Activated naive CD8-positive, alpha-beta T cell treated with anti-CD3 and anti-CD28 coated beads for 36 hours (primary cell): ENCODE measurements around the gene GNAT2. TPM values are rescaled to one million over a fixed set of nuclear protein-coding genes. Genes with fewer than 3 reads are reported as not detected.

Source experiments
- DNase-seq: peaks from one replicate; pipeline ENCODE4 v3.0.0; 2021
- H3K27ac Mint-ChIP-seq: one replicate; pipeline ENCODE4 v1.8.0; 2022; ENCODE audit warnings: mild to moderate bottlenecking, moderate library complexity, mixed read lengths
- H3K27me3 Mint-ChIP-seq: one replicate; pipeline ENCODE4 v1.8.0; 2022; ENCODE audit warnings: mild to moderate bottlenecking, mixed read lengths
- H3K36me3 Mint-ChIP-seq: one replicate; pipeline ENCODE4 v1.8.0; 2021; ENCODE audit warnings: mild to moderate bottlenecking, mixed read lengths
- H3K4me1 Mint-ChIP-seq: one replicate; pipeline ENCODE4 v1.8.0; 2021; ENCODE audit warnings: mixed read lengths
- H3K4me3 Mint-ChIP-seq: one replicate; pipeline ENCODE4 v1.8.0; 2022; ENCODE audit warnings: mild to moderate bottlenecking, moderate library complexity, mixed read lengths
- H3K9me3 Mint-ChIP-seq: one replicate; pipeline ENCODE4 v1.8.0; 2022; ENCODE audit warnings: mixed read lengths
- total RNA-seq, 2 experiments: library from RNA; stranded (reverse); gene quantifications; one replicate each; pipeline ENCODE4 v1.2.3, GENCODE V29; 2021

GNAT2 gene
- total RNA-seq, 2 experiments from 2014 or later = 0.64 to 0.91 TPM

DNA sequence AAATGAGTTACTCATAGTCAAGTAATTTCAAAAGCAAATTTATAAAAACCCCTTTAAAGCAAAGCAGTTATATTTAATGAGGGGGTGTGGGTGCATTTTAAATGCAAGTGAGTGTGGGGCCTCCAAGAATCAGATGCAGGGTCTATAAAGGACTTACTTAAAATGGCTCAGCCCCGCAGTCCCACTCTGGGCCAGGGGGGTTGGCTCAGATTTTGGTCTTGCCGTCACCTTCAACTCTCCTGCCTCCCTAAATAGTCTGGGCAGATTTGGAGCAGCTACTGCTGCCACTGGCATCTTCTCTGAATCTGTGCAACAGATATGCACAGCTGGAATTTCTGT is 16.4 kb upstream of the GNAT2 start:
- H3K4me1 Mint-ChIP-seq = peaks cover 19% of the 10 kb centered on the region
- H3K36me3 Mint-ChIP-seq = no peaks in the 10 kb centered on the region
- H3K4me3 Mint-ChIP-seq = no peak overlapping the region
- H3K27ac Mint-ChIP-seq = no peak overlapping the region
- H3K9me3 Mint-ChIP-seq = no peaks in the 10 kb centered on the region
- H3K27me3 Mint-ChIP-seq = no peaks in the 10 kb centered on the region
- DNase-seq = no peak

DNA sequence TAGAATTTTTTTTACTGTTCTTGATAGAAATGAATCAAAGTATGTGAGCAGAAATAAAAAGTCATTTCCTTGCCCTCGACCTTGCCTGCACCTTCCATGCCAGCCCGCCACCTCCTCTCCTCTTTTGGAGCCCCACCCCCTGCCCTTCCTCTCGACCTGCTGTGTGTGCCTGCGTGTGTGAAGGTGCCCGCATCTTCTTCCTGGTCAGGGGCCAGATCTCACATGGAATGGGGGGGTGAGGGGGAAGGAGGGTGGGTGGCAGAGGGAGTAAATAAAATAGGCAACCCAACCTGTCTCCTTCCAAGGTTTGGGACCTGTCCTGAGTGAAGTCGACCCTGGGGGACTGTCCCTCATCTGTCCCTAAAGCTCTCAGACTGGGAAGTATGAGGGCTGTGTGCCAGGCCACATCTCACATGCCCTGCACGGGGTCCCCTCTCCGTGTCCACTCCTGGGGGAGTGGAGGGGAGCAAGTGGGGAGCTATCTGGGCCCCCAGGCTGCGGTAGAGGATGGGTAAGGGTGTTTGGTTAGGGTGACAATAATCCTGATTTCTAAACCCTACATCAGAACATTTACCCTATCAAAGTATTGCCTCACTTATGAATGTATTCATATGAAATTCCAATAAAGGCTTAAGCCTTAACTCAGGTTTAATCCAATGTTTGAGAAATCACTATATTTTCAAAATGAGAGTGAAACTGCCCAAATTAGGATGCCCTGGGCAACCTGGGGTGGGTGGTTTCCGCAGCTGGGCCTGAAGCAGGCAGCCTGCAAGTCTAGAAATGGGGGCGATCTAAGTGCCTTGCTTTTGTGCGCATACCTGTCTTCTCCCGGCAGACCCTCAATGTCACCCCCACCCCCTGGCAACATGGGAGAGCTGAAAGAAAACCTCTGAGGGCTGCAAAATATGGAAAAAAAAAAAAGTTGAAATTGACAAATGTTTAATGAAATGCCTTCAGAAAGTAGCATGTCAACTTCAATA is 15.6 kb upstream of the GNAT2 start:
- no peak overlapping the region for H3K4me3 Mint-ChIP-seq
- no peaks in the 10 kb centered on the region for H3K36me3 Mint-ChIP-seq
- no peaks in the 10 kb centered on the region for H3K9me3 Mint-ChIP-seq
- peaks cover 15% of the 10 kb centered on the region for H3K4me1 Mint-ChIP-seq
- no peak overlapping the region for H3K27ac Mint-ChIP-seq
- no peak for DNase-seq
- H3K27me3 Mint-ChIP-seq = no peaks in the 10 kb centered on the region

DNA sequence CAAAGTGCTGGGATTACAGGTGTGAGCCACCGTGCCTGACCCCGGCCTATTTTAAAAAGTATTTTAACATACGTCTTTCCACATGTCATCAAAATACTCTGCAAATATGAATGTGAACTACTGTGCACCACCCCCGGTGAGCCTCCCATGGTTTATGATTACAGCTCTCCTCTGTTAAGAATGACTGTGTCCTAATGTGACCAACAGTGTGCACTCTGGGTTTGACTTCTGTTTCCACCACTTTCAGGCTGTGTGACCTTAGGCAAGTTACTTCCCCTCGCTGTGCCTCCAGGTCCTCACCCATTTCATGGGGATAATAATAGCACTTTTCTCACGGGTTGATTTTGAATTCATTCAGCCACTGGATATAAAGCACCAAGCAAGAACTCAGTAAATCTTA is 14.9 kb upstream of the GNAT2 start:
- peaks cover 14% of the 10 kb centered on the region for H3K4me1 Mint-ChIP-seq
- no peak for DNase-seq
- H3K4me3 Mint-ChIP-seq = no peak overlapping the region
- peaks cover 3% of the 10 kb centered on the region for H3K36me3 Mint-ChIP-seq
- no peaks in the 10 kb centered on the region for H3K9me3 Mint-ChIP-seq
- no peaks in the 10 kb centered on the region for H3K27me3 Mint-ChIP-seq
- H3K27ac Mint-ChIP-seq = no peak overlapping the region

DNA sequence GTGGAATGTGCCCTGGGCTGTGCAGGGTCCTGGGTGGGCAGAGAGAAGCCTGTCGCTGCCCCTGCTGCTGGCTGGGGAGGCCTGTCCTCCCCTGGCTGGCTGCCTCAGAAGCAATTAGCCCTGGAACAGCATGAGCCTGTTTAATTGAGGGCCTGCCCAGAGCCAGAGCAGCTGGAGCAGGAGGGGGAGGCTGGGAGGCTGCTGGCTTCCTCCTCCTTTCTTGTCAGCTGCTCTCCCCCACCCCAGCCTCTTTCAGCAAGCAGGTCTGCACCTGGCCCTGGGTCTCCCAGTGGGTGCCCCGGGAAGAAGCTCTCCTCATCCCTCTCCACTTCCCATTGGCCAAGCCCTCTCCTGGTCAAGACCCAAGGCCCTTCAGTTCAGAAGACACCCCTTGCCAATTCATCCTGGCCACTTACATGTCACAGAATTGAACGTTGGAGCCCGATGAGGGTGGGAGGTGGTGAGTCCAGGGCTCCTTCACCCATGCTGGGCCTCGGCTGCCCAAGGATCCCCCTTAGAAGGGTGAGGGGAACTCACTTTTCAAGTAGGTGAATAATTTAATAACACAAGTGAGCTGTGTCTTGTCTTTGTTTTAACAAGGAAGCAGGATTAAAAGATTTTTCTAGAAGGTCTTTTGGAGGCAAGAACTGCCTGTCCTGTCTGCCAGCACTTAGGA is 13.4 kb upstream of the GNAT2 start:
- H3K4me1 Mint-ChIP-seq = peaks cover 14% of the 10 kb centered on the region
- DNase-seq = no peak
- H3K9me3 Mint-ChIP-seq = no peaks in the 10 kb centered on the region
- H3K27ac Mint-ChIP-seq = no peak overlapping the region
- H3K27me3 Mint-ChIP-seq = no peaks in the 10 kb centered on the region
- peaks cover 6% of the 10 kb centered on the region for H3K36me3 Mint-ChIP-seq
- no peak overlapping the region for H3K4me3 Mint-ChIP-seq

DNA sequence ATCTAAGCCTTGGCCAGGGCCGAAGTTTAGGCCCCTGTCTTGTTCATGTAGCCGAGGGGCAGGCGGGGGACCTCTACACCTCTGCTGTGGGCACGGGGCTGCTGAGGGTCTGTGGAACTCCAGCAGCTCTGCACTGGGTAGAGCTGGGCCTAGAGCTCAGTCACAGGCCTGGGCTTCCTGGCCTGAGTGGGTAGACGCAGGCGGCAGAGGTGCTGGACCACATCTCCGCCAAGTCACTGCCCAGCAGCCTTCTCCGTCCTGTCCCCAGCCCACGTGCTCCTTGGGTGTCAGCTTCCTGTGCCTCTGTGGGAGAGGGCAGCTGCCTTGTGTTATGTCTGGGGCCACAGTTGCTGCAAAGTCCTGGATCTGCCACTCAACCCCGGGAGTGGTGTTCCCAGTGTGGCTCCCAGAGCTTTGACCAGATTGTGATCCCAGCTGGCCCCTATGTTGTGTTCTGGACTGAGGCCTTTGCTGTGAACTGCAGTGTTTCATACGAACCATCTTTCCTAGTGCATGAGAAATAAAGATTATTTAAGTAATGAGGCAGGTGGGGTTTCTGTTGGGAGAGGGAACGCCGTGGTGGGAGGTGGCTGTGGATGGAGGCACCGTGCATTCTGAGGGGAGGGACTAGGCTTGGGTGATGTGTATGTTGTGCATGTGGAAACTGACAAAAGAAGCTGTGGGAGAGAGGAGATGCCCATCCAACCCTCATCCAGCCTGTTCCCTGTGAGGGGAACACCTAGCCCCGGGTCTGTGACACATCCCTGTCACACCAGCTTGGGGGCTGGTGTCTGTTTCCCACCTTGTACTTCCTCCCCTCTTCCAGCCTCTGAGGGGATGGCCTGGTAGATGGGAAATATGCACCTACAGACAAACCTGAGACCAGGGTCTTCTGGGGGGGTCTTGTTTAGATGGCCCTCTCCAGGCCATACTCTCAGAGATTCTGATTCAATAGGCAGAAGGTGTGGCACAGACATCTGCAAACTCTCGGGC is 12.4 kb upstream of the GNAT2 start:
- H3K4me3 Mint-ChIP-seq = no peak overlapping the region
- DNase-seq = no peak
- H3K9me3 Mint-ChIP-seq = no peaks in the 10 kb centered on the region
- H3K4me1 Mint-ChIP-seq = peaks cover 14% of the 10 kb centered on the region
- no peak overlapping the region for H3K27ac Mint-ChIP-seq
- peaks cover 6% of the 10 kb centered on the region for H3K36me3 Mint-ChIP-seq
- H3K27me3 Mint-ChIP-seq = no peaks in the 10 kb centered on the region

DNA sequence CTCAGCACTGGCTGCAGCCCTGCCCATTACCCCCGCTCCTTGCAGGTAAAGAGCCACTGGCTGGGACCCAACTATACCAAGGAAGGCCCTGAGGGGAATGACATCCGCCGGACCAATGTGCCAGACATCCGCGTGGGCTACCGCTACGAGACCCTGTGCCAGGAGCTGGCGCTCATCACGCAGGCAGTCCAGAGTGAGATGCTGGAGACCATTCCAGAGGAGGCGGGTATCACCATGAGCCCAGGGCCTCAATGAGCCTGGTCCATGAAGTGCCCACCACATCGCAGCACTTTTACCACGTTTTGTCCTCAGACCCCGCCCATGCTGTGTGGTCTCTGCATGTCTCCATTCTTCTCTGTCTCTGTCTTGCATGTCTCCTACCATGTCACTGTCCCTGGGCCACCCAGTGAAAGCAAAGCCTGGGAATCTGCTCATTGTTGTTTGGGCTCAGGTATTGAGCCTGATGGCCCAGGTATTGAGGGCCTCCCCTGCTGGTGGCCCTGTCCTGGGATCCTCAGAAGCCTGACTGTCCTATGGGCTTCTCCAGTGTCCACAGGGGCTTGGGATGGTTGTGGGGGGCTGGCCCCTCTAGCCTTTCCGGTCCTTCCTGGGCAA is 11.6 kb upstream of the GNAT2 start:
- no peak overlapping the region for H3K4me3 Mint-ChIP-seq
- H3K36me3 Mint-ChIP-seq = peaks cover 6% of the 10 kb centered on the region
- DNase-seq = no peak
- H3K27me3 Mint-ChIP-seq = no peaks in the 10 kb centered on the region
- no peaks in the 10 kb centered on the region for H3K9me3 Mint-ChIP-seq
- H3K27ac Mint-ChIP-seq = no peak overlapping the region
- peaks cover 14% of the 10 kb centered on the region for H3K4me1 Mint-ChIP-seq

DNA sequence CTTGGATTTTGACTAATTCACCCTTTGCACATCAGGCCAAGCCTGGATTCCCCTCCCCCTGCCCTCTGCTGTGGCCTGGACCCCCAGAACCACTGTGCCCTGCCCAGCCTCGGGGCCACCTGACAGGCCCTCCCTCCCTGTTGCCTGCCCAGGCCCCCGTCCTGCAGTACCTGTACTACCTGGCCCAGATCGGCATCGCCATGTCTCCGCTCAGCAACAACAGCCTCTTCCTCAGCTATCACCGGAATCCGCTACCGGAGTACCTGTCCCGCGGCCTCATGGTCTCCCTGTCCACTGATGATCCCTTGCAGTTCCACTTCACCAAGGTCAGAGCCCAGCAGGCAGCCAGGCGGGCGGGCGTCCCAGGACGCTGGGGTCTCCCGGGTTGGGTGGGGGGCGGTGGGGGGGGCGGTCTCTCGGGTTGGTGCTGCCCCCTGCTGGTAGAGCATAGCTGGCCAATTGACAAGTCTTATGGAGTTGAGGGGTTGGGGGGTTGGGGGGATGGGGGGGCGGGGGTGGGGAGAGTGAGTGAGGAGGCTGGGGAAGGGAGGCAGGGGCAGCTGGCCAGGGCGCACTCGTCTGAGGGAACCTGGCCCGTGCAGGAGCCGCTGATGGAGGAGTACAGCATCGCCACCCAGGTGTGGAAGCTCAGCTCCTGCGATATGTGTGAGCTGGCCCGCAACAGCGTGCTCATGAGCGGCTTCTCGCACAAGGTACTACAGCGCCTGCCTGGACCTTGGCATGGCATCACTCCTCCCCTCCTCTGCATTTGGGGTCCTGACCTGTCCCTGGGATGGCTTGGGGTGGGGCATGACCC is 10.9 kb upstream of the GNAT2 start:
- no peak overlapping the region for H3K27ac Mint-ChIP-seq
- H3K27me3 Mint-ChIP-seq = no peaks in the 10 kb centered on the region
- H3K9me3 Mint-ChIP-seq = no peaks in the 10 kb centered on the region
- H3K4me3 Mint-ChIP-seq = no peak overlapping the region
- peaks cover 11% of the 10 kb centered on the region for H3K4me1 Mint-ChIP-seq
- peaks cover 6% of the 10 kb centered on the region for H3K36me3 Mint-ChIP-seq
- DNase-seq = no peak

DNA sequence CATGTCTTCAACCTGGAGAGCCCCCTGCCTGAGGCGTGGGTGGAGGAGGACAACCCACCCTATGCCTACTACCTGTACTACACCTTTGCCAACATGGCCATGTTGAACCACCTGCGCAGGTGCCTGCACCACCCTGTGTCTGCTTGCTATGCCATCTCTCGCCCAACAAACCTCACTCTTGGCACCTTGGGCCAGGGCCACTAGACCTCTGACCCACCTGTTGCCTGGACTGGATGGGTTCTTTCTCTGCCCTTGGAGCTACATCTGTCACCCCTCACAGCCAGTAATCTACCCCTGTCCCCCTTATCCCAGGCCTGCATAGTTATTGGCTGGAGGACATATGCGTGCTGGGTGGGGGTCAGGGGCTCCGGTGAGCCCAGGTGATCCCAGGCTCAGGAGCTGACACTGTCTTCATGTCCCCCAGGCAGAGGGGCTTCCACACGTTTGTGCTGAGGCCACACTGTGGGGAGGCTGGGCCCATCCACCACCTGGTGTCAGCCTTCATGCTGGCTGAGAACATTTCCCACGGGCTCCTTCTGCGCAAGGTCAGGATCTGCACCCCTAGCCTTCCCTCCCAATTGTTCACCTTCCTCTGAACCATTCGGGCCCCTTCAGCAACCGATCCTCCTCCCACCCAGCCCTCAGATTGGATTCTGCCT is 10.1 kb upstream of the GNAT2 start:
- H3K27ac Mint-ChIP-seq = no peak overlapping the region
- H3K27me3 Mint-ChIP-seq = no peaks in the 10 kb centered on the region
- peaks cover 6% of the 10 kb centered on the region for H3K36me3 Mint-ChIP-seq
- no peaks in the 10 kb centered on the region for H3K9me3 Mint-ChIP-seq
- no peak overlapping the region for H3K4me3 Mint-ChIP-seq
- no peak for DNase-seq
- peaks cover 3% of the 10 kb centered on the region for H3K4me1 Mint-ChIP-seq

DNA sequence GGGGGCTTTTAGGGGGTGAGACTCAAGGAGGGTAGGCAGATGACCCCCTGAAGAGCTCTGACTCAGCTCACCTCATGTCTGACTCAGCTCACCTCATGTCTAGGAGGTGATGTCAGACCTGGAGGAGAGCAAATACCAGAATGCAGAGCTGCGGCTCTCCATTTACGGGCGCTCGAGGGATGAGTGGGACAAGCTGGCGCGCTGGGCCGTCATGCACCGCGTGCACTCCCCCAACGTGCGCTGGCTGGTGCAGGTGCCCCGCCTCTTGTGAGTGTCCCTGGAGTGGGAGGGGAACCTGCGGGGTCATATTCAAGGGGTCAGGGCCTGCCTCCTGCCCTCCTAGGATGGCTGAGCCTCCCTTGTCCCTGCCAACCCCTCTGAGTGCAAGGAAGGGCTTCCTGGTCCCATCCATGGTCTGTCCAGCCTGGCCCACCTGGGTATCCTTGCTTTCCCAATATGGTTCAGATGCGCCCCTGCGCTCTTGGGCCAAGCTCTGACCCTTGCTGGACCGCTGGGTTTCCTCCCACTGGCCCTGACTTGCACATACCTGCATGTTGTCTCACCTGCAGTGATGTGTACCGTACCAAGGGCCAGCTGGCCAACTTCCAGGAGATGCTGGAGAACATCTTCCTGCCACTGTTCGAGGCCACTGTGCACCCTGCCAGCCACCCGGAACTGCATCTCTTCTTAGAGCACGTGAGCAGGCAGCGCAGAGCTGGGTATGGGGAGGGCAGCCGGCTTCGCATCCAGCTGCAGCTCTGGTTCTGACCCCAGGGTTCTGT is 9.3 kb upstream of the GNAT2 start:
- no peak for DNase-seq
- H3K9me3 Mint-ChIP-seq = no peaks in the 10 kb centered on the region
- H3K27ac Mint-ChIP-seq = no peak overlapping the region
- no peak overlapping the region for H3K4me3 Mint-ChIP-seq
- peaks cover 6% of the 10 kb centered on the region for H3K36me3 Mint-ChIP-seq
- no peaks in the 10 kb centered on the region for H3K27me3 Mint-ChIP-seq
- peaks cover 4% of the 10 kb centered on the region for H3K4me1 Mint-ChIP-seq

DNA sequence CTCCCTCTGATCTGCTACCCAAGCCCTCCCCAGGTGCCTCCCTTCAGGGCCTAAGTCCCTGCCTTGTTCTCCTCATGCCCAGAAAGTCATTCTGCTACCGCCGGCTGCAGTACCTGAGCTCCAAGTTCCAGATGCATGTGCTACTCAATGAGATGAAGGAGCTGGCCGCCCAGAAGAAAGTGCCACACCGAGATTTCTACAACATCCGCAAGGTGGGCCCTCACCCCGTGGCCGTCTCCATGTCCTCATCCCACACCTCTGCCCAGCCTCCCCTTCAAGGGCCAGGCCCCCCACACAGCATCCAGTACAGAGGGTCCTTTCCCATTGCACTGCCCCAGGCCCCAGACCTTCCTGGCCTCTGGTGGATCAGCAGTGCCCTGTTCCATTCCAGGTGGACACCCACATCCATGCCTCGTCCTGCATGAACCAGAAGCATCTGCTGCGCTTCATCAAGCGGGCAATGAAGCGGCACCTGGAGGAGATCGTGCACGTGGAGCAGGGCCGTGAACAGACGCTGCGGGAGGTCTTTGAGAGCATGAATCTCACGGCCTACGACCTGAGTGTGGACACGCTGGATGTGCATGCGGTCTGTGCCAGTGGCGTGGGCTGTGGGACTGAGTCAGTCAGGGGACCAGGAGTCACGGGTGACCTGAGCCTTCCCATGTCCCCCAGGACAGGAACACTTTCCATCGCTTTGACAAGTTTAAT is 8.4 kb upstream of the GNAT2 start:
- peaks cover 13% of the 10 kb centered on the region for H3K4me1 Mint-ChIP-seq
- no peaks in the 10 kb centered on the region for H3K27me3 Mint-ChIP-seq
- no peak for DNase-seq
- peaks cover 9% of the 10 kb centered on the region for H3K36me3 Mint-ChIP-seq
- no peaks in the 10 kb centered on the region for H3K9me3 Mint-ChIP-seq
- H3K27ac Mint-ChIP-seq = peak overlapping the region; percentile 6
- no peak overlapping the region for H3K4me3 Mint-ChIP-seq

DNA sequence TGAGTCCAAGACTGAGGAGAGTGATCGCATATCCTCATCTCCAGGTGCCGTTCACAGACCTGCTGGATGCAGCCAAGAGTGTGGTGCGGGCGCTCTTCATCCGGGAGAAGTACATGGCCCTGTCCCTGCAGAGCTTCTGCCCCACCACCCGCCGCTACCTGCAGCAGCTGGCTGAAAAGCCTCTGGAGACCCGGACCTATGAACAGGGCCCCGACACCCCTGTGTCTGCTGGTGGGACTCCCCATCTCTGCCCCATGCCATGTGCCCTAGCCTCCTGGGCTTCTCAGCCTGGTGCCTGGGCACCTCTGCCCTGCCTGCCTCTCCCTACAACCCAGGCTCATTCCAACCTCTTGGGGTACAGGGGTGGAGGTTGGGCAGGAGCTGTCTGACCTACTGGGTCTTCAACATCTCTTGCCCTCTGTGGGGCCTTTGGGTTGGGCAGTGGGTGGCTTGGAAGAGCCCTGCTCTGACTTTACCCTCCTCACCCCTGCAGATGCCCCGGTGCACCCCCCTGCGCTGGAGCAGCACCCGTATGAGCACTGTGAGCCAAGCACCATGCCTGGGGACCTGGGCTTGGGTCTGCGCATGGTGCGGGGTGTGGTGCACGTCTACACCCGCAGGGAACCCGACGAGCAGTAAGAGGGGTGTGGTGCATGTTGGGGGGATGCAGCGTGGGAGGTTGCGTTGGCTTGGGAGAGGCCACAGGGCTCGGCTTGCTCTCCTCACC is 7.4 kb upstream of the GNAT2 start:
- Mint-ChIP-seq H3K4me1 (peaks cover 23% of the 10 kb centered on the region), H3K27ac (no peak overlapping the region), H3K9me3 (no peaks in the 10 kb centered on the region), H3K36me3 (peaks cover 14% of the 10 kb centered on the region), H3K27me3 (no peaks in the 10 kb centered on the region), H3K4me3 (no peak overlapping the region)
- no peak for DNase-seq
